ENCODE results near the gene COPA.

The COPA gene

GRCh38 chr1:160260406-160261382 lies 82.4 kb downstream of the COPA start:
- H3K9me3 ChIP-seq (ENCODE audit: control insufficient read depth, low read length), result no peaks in the 10 kb centered on the region
- H3K4me3 ChIP-seq (ENCODE audit: low read length), result peak overlapping the region; percentile 97
- peak overlapping the region; percentile 95 for H3K9ac ChIP-seq (ENCODE audit: low read length)
- DNase-seq (ENCODE audit: low read depth), result peak; percentile 87
- no peaks in the 10 kb centered on the region for H3K27me3 ChIP-seq (replicated peaks; ENCODE audit: control insufficient read depth, insufficient read depth, low read length)
- peaks cover 59% of the 10 kb centered on the region for H3K4me1 ChIP-seq (ENCODE audit: control insufficient read depth, insufficient read depth, low read length)
- H3K36me3 ChIP-seq (ENCODE audit: control insufficient read depth, insufficient read depth, low read length, severe bottlenecking), result peaks cover 8% of the 10 kb centered on the region

- Histone ChIP-seq H3K4me1 (ENCODE audit: control insufficient read depth, insufficient read depth, low read length) (peaks cover 55% of the 10 kb centered on the region), H3K36me3 (ENCODE audit: control insufficient read depth, insufficient read depth, low read length, severe bottlenecking) (peaks cover 21% of the 10 kb centered on the region), H3K9ac (ENCODE audit: low read length) (no peak overlapping the region), H3K27me3 (replicated peaks; ENCODE audit: control insufficient read depth, insufficient read depth, low read length) (no peaks in the 10 kb centered on the region), H3K4me3 (ENCODE audit: low read length) (no peak overlapping the region), H3K9me3 (ENCODE audit: control insufficient read depth, low read length) (no peaks in the 10 kb centered on the region)
- DNase-seq (ENCODE audit: low read depth), result no peak
These were observed 84.8 kb downstream of the COPA start for GRCh38 chr1:160258177-160258798.

GRCh38 chr1:160257411-160258015 lies 85.5 kb downstream of the COPA start:
- no peaks in the 10 kb centered on the region for H3K9me3 ChIP-seq (ENCODE audit: control insufficient read depth, low read length)
- H3K27me3 ChIP-seq (replicated peaks; ENCODE audit: control insufficient read depth, insufficient read depth, low read length), result no peaks in the 10 kb centered on the region
- no peak for DNase-seq (ENCODE audit: low read depth)
- H3K4me3 ChIP-seq (ENCODE audit: low read length), result peak overlapping the region; percentile 44
- peaks cover 47% of the 10 kb centered on the region for H3K4me1 ChIP-seq (ENCODE audit: control insufficient read depth, insufficient read depth, low read length)
- peaks cover 24% of the 10 kb centered on the region for H3K36me3 ChIP-seq (ENCODE audit: control insufficient read depth, insufficient read depth, low read length, severe bottlenecking)
- peak overlapping the region; percentile 25 for H3K9ac ChIP-seq (ENCODE audit: low read length)

GRCh38 chr1:160256396-160257046 lies 86.5 kb downstream of the COPA start:
- H3K9ac ChIP-seq (ENCODE audit: low read length), result peak overlapping the region; percentile 25
- H3K4me1 ChIP-seq (ENCODE audit: control insufficient read depth, insufficient read depth, low read length), result peaks cover 50% of the 10 kb centered on the region
- H3K9me3 ChIP-seq (ENCODE audit: control insufficient read depth, low read length), result no peaks in the 10 kb centered on the region
- no peaks in the 10 kb centered on the region for H3K27me3 ChIP-seq (replicated peaks; ENCODE audit: control insufficient read depth, insufficient read depth, low read length)
- peaks cover 24% of the 10 kb centered on the region for H3K36me3 ChIP-seq (ENCODE audit: control insufficient read depth, insufficient read depth, low read length, severe bottlenecking)
- H3K4me3 ChIP-seq (ENCODE audit: low read length), result peak overlapping the region; percentile 44
- peak; percentile 47 for DNase-seq (ENCODE audit: low read depth)

GRCh38 chr1:160255781-160256300 lies 87.2 kb downstream of the COPA start:
- no peaks in the 10 kb centered on the region for H3K9me3 ChIP-seq (ENCODE audit: control insufficient read depth, low read length)
- H3K27me3 ChIP-seq (replicated peaks; ENCODE audit: control insufficient read depth, insufficient read depth, low read length), result no peaks in the 10 kb centered on the region
- H3K4me3 ChIP-seq (ENCODE audit: low read length), result no peak overlapping the region
- H3K36me3 ChIP-seq (ENCODE audit: control insufficient read depth, insufficient read depth, low read length, severe bottlenecking), result peaks cover 24% of the 10 kb centered on the region
- no peak for DNase-seq (ENCODE audit: low read depth)
- peaks cover 46% of the 10 kb centered on the region for H3K4me1 ChIP-seq (ENCODE audit: control insufficient read depth, insufficient read depth, low read length)
- H3K9ac ChIP-seq (ENCODE audit: low read length), result no peak overlapping the region

- peak; percentile 89 for DNase-seq (ENCODE audit: low read depth)
- H3K4me3 ChIP-seq (ENCODE audit: low read length), result no peak overlapping the region
- H3K27me3 ChIP-seq (replicated peaks; ENCODE audit: control insufficient read depth, insufficient read depth, low read length), result no peaks in the 10 kb centered on the region
- peaks cover 19% of the 10 kb centered on the region for H3K36me3 ChIP-seq (ENCODE audit: control insufficient read depth, insufficient read depth, low read length, severe bottlenecking)
- no peaks in the 10 kb centered on the region for H3K9me3 ChIP-seq (ENCODE audit: control insufficient read depth, low read length)
- H3K9ac ChIP-seq (ENCODE audit: low read length), result no peak overlapping the region
- peaks cover 17% of the 10 kb centered on the region for H3K4me1 ChIP-seq (ENCODE audit: control insufficient read depth, insufficient read depth, low read length)
These were observed 91.1 kb downstream of the COPA start for GRCh38 chr1:160251687-160252526.

GRCh38 chr1:160251011-160251410 lies 92.0 kb downstream of the COPA start:
- no peaks in the 10 kb centered on the region for H3K27me3 ChIP-seq (replicated peaks; ENCODE audit: control insufficient read depth, insufficient read depth, low read length)
- DNase-seq (ENCODE audit: low read depth), result no peak
- peaks cover 22% of the 10 kb centered on the region for H3K36me3 ChIP-seq (ENCODE audit: control insufficient read depth, insufficient read depth, low read length, severe bottlenecking)

GRCh38 chr1:160247053-160247452 lies 96.0 kb downstream of the COPA start:
- DNase-seq (ENCODE audit: low read depth), result no peak
- Histone ChIP-seq H3K4me1 (ENCODE audit: control insufficient read depth, insufficient read depth, low read length) (peaks cover 3% of the 10 kb centered on the region), H3K36me3 (ENCODE audit: control insufficient read depth, insufficient read depth, low read length, severe bottlenecking) (peaks cover 27% of the 10 kb centered on the region), H3K27me3 (replicated peaks; ENCODE audit: control insufficient read depth, insufficient read depth, low read length) (no peaks in the 10 kb centered on the region), H3K4me3 (ENCODE audit: low read length) (no peak overlapping the region), H3K9ac (ENCODE audit: low read length) (no peak overlapping the region), H3K9me3 (ENCODE audit: control insufficient read depth, low read length) (no peaks in the 10 kb centered on the region)

More at GRCh38 chr1:160251011-160251410, 92.0 kb downstream of the COPA start:
- Histone ChIP-seq H3K4me1 (ENCODE audit: control insufficient read depth, insufficient read depth, low read length) (peaks cover 8% of the 10 kb centered on the region), H3K9ac (ENCODE audit: low read length) (no peak overlapping the region), H3K9me3 (ENCODE audit: control insufficient read depth, low read length) (no peaks in the 10 kb centered on the region), H3K4me3 (ENCODE audit: low read length) (no peak overlapping the region)

- H3K27me3 ChIP-seq (replicated peaks; ENCODE audit: control insufficient read depth, insufficient read depth, low read length), result no peaks in the 10 kb centered on the region
- no peaks in the 10 kb centered on the region for H3K9me3 ChIP-seq (ENCODE audit: control insufficient read depth, low read length)
- H3K4me1 ChIP-seq (ENCODE audit: control insufficient read depth, insufficient read depth, low read length), result peaks cover 3% of the 10 kb centered on the region
- no peak overlapping the region for H3K9ac ChIP-seq (ENCODE audit: low read length)
- no peak for DNase-seq (ENCODE audit: low read depth)
- no peak overlapping the region for H3K4me3 ChIP-seq (ENCODE audit: low read length)
- H3K36me3 ChIP-seq (ENCODE audit: control insufficient read depth, insufficient read depth, low read length, severe bottlenecking), result peaks cover 41% of the 10 kb centered on the region
These were observed 97.6 kb downstream of the COPA start for GRCh38 chr1:160245434-160245833.

- Histone ChIP-seq H3K36me3 (ENCODE audit: control insufficient read depth, insufficient read depth, low read length, severe bottlenecking) (peaks cover 52% of the 10 kb centered on the region), H3K27me3 (replicated peaks; ENCODE audit: control insufficient read depth, insufficient read depth, low read length) (no peaks in the 10 kb centered on the region), H3K9me3 (ENCODE audit: control insufficient read depth, low read length) (no peaks in the 10 kb centered on the region), H3K4me1 (ENCODE audit: control insufficient read depth, insufficient read depth, low read length) (no peaks in the 10 kb centered on the region), H3K4me3 (ENCODE audit: low read length) (no peak overlapping the region), H3K9ac (ENCODE audit: low read length) (no peak overlapping the region)
- peak; percentile 15 for DNase-seq (ENCODE audit: low read depth)
These were observed 98.8 kb downstream of the COPA start for GRCh38 chr1:160244209-160244608.

Measured in adipocyte (in vitro differentiated cells).